Mesendoderm (in vitro differentiated cells): ENCODE data around the gene DZIP3.
"Not testable (repeated sequence)": the region's sequence is repeated elsewhere in the genome, so short reads cannot be mapped to it uniquely, and the experiment has no call there.

ENCODE experiments used
- DNase-seq: peaks from one replicate; pipeline ENCODE4 v3.0.0; 2013
- H2AK5ac ChIP-seq: 2 replicates; pipeline ENCODE4 v1.6.1; 2013; ENCODE audit warnings: low read length, inconsistent platforms
- H2BK120ac ChIP-seq: 2 replicates; pipeline ENCODE4 v1.6.1; 2013; ENCODE audit warnings: low read depth, mild to moderate bottlenecking, low read length, moderate library complexity, mixed read lengths
- H2BK15ac ChIP-seq: replicated peaks from 2 replicates; pipeline ENCODE4 v1.6.1; 2013; ENCODE audit warnings: low read depth, mild to moderate bottlenecking, moderate library complexity
- H2BK5ac ChIP-seq: 2 replicates; pipeline ENCODE4 v1.6.1; 2013; ENCODE audit warnings: low read length, inconsistent platforms
- H3K18ac ChIP-seq: 2 replicates; pipeline ENCODE4 v1.6.1; 2013; ENCODE audit warnings: mild to moderate bottlenecking, low read length, mixed read lengths
- H3K23ac ChIP-seq: one replicate; pipeline ENCODE4 v1.6.1; 2013; ENCODE audit warnings: low read length
- H3K27ac ChIP-seq: 2 replicates; pipeline ENCODE4 v1.5.1; 2013; ENCODE audit warnings: low read depth, mild to moderate bottlenecking, inconsistent platforms, low read length, moderate library complexity
- H3K27me3 ChIP-seq: 2 replicates; pipeline ENCODE4 v1.6.1; 2013; ENCODE audit warnings: low read length, control low read depth, mild to moderate bottlenecking, inconsistent platforms; ENCODE audit not compliant: insufficient read depth, poor library complexity
- H3K36me3 ChIP-seq: 2 replicates; pipeline ENCODE4 v1.6.1; 2013; ENCODE audit warnings: low read length, inconsistent platforms; ENCODE audit not compliant: control insufficient read depth, insufficient read depth
- H3K4ac ChIP-seq: one replicate; pipeline ENCODE4 v1.6.1; 2013; ENCODE audit warnings: low read depth, mild to moderate bottlenecking, low read length, moderate library complexity
- H3K4me1 ChIP-seq: 2 replicates; pipeline ENCODE4 v1.6.1; 2013; ENCODE audit warnings: low read depth, low read length, inconsistent platforms; ENCODE audit not compliant: control insufficient read depth
- H3K4me2 ChIP-seq: 2 replicates; pipeline ENCODE4 v1.6.1; 2013; ENCODE audit warnings: low read length
- H3K4me3 ChIP-seq: 2 replicates; pipeline ENCODE4 v1.5.1; 2013; ENCODE audit warnings: mild to moderate bottlenecking, low read length
- H3K56ac ChIP-seq: one replicate; pipeline ENCODE4 v1.6.1; 2013; ENCODE audit warnings: low read length
- H3K79me1 ChIP-seq: 2 replicates; pipeline ENCODE4 v1.6.1; 2013; ENCODE audit warnings: low read length, inconsistent platforms
- H3K79me2 ChIP-seq: 2 replicates; pipeline ENCODE4 v1.6.1; 2013; ENCODE audit warnings: mild to moderate bottlenecking, low read length; ENCODE audit not compliant: control insufficient read depth, insufficient read depth
- H3K9ac ChIP-seq: 2 replicates; pipeline ENCODE4 v1.6.1; 2013; ENCODE audit warnings: low read length, inconsistent platforms
- H4K5ac ChIP-seq: one replicate; pipeline ENCODE4 v1.6.1; 2013; ENCODE audit warnings: low read length
- H4K8ac ChIP-seq: one replicate; pipeline ENCODE4 v1.6.1; 2013; ENCODE audit warnings: low read depth, mild to moderate bottlenecking, control low read depth, low read length, moderate library complexity
- WGBS: extraction: QIAGEN DNeasy Blood & Tissue Kit; methylation state at CpG from one replicate; pipeline ENCODE4 v1.1.7; 2013; ENCODE audit warnings: low lambda C conversion rate, missing lambda C conversion rate; ENCODE audit not compliant: insufficient coverage; ENCODE audit errors: extremely low coverage; 5-methylcytosine and 5-hydroxymethylcytosine counted together

DZIP3 gene

GRCh38 chr3:108610651-108611050, 21.1 kb downstream of the DZIP3 start:
- no peaks in the 10 kb centered on the region for H3K79me1 ChIP-seq
- no peak overlapping the region for H2BK15ac ChIP-seq
- no peak overlapping the region for H4K5ac ChIP-seq
- no peaks in the 10 kb centered on the region for H3K4me1 ChIP-seq
- H3K4me3 ChIP-seq: no peak overlapping the region
- no CpG with 5 or more reads among the region's 1 CpG for WGBS
- no peak overlapping the region for H2AK5ac ChIP-seq
- no peak for DNase-seq
- H2BK120ac ChIP-seq: no peak overlapping the region
- no peak overlapping the region for H3K18ac ChIP-seq
- no peak overlapping the region for H3K4me2 ChIP-seq
- H3K56ac ChIP-seq: no peak overlapping the region
- H3K27me3 ChIP-seq: no peaks in the 10 kb centered on the region
- H2BK5ac ChIP-seq: no peak overlapping the region
- H3K27ac ChIP-seq: no peak overlapping the region
- H3K79me2 ChIP-seq: no peaks in the 10 kb centered on the region
- no peak overlapping the region for H3K9ac ChIP-seq
- H3K23ac ChIP-seq: no peak overlapping the region
- no peaks in the 10 kb centered on the region for H3K36me3 ChIP-seq
- H3K4ac ChIP-seq: no peak overlapping the region
- no peak overlapping the region for H4K8ac ChIP-seq

GRCh38 chr3:108616090-108616489, 26.6 kb downstream of the DZIP3 start:
- not testable (repeated sequence) for H3K4me1 ChIP-seq, H3K4me2 ChIP-seq, H3K79me1 ChIP-seq, H3K9ac ChIP-seq, DNase-seq, H3K18ac ChIP-seq, H2BK15ac ChIP-seq, H3K27ac ChIP-seq, H3K56ac ChIP-seq, H3K27me3 ChIP-seq, H2AK5ac ChIP-seq, H2BK5ac ChIP-seq, H2BK120ac ChIP-seq, H4K5ac ChIP-seq, H3K4me3 ChIP-seq, H4K8ac ChIP-seq, H3K36me3 ChIP-seq, H3K79me2 ChIP-seq, H3K23ac ChIP-seq, H3K4ac ChIP-seq
- no CpG with 5 or more reads among the region's 8 CpGs for WGBS

GRCh38 chr3:108620250-108620649, 30.7 kb downstream of the DZIP3 start:
- Histone ChIP-seq H3K23ac (no peak overlapping the region), H2BK120ac (no peak overlapping the region), H3K79me1 (no peaks in the 10 kb centered on the region), H2BK5ac (no peak overlapping the region), H2AK5ac (no peak overlapping the region), H2BK15ac (no peak overlapping the region), H3K4ac (no peak overlapping the region), H3K4me3 (no peak overlapping the region), H4K8ac (no peak overlapping the region), H3K27ac (no peak overlapping the region), H3K18ac (no peak overlapping the region), H3K9ac (no peak overlapping the region), H3K27me3 (no peaks in the 10 kb centered on the region), H4K5ac (no peak overlapping the region), H3K4me1 (no peaks in the 10 kb centered on the region), H3K36me3 (no peaks in the 10 kb centered on the region), H3K79me2 (no peaks in the 10 kb centered on the region), H3K56ac (no peak overlapping the region), H3K4me2 (no peak overlapping the region)
- no peak for DNase-seq
- no CpG with 5 or more reads among the region's 1 CpG for WGBS

GRCh38 chr3:108623504-108623903, 34.0 kb downstream of the DZIP3 start:
- H3K4me1 ChIP-seq: no peaks in the 10 kb centered on the region
- H3K79me2 ChIP-seq: no peaks in the 10 kb centered on the region
- no peak overlapping the region for H3K23ac ChIP-seq
- H4K8ac ChIP-seq: no peak overlapping the region
- no peaks in the 10 kb centered on the region for H3K36me3 ChIP-seq
- no peak overlapping the region for H2BK120ac ChIP-seq
- H3K4me3 ChIP-seq: no peak overlapping the region
- DNase-seq: no peak
- no peak overlapping the region for H4K5ac ChIP-seq
- WGBS: no CpG with 5 or more reads among the region's 3 CpGs
- H3K4ac ChIP-seq: no peak overlapping the region
- H3K4me2 ChIP-seq: no peak overlapping the region
- H3K18ac ChIP-seq: no peak overlapping the region
- H3K27ac ChIP-seq: no peak overlapping the region
- H3K56ac ChIP-seq: no peak overlapping the region
- no peaks in the 10 kb centered on the region for H3K27me3 ChIP-seq
- no peak overlapping the region for H2AK5ac ChIP-seq
- H3K9ac ChIP-seq: no peak overlapping the region
- no peaks in the 10 kb centered on the region for H3K79me1 ChIP-seq
- H2BK15ac ChIP-seq: no peak overlapping the region
- no peak overlapping the region for H2BK5ac ChIP-seq

GRCh38 chr3:108629974-108630373, 40.5 kb downstream of the DZIP3 start:
- H3K56ac ChIP-seq: no peak overlapping the region
- no peak overlapping the region for H3K9ac ChIP-seq
- H2AK5ac ChIP-seq: no peak overlapping the region
- no peak overlapping the region for H2BK5ac ChIP-seq
- H3K4me3 ChIP-seq: no peak overlapping the region
- H3K4me1 ChIP-seq: no peaks in the 10 kb centered on the region
- no peaks in the 10 kb centered on the region for H3K79me2 ChIP-seq
- H2BK120ac ChIP-seq: no peak overlapping the region
- no peaks in the 10 kb centered on the region for H3K36me3 ChIP-seq
- no peak overlapping the region for H3K23ac ChIP-seq
- H3K79me1 ChIP-seq: no peaks in the 10 kb centered on the region
- H4K8ac ChIP-seq: no peak overlapping the region
- H3K27me3 ChIP-seq: no peaks in the 10 kb centered on the region
- DNase-seq: no peak
- H3K4ac ChIP-seq: no peak overlapping the region
- H4K5ac ChIP-seq: no peak overlapping the region
- no peak overlapping the region for H3K27ac ChIP-seq
- no peak overlapping the region for H3K4me2 ChIP-seq
- no peak overlapping the region for H2BK15ac ChIP-seq
- no peak overlapping the region for H3K18ac ChIP-seq
- no CpG with 5 or more reads among the region's 1 CpG for WGBS

GRCh38 chr3:108642526-108642925, 53.0 kb downstream of the DZIP3 start:
- no CpG with 5 or more reads among the region's 3 CpGs for WGBS
- Histone ChIP-seq H3K18ac (no peak overlapping the region), H2BK120ac (no peak overlapping the region), H2BK15ac (no peak overlapping the region), H3K4ac (no peak overlapping the region), H3K4me3 (no peak overlapping the region), H3K79me2 (no peaks in the 10 kb centered on the region), H3K9ac (no peak overlapping the region), H3K27me3 (no peaks in the 10 kb centered on the region), H3K56ac (no peak overlapping the region), H3K27ac (no peak overlapping the region), H3K36me3 (no peaks in the 10 kb centered on the region), H3K79me1 (no peaks in the 10 kb centered on the region), H4K5ac (no peak overlapping the region), H2BK5ac (no peak overlapping the region), H3K4me2 (no peak overlapping the region), H4K8ac (no peak overlapping the region), H2AK5ac (no peak overlapping the region), H3K23ac (no peak overlapping the region), H3K4me1 (no peaks in the 10 kb centered on the region)
- DNase-seq: no peak
